Measurements from ENCODE around the gene GRIA3.

GRCh38 chrX:123525123-123525725 lies 341.1 kb downstream of the GRIA3 start:
- TF ChIP-seq POLR2A (IDR thresholded peaks at IDR 0.05; ENCODE audit: low read length) (no peak), GATA1 (IDR thresholded peaks at IDR 0.05; ENCODE audit: low read depth, low read length) (no peak)
